LNCaP clone FGC (cell line): ENCODE data around the gene MAPRE2.
A peak's percentile ranks its signal among the peaks of the same experiment; 100 is the strongest.

ENCODE experiments used
- DNase-seq: peaks from one replicate; pipeline ENCODE4 v3.0.0-alpha.2; 2011; ENCODE audit warnings: low read depth
- H3K4me3 ChIP-seq: 2 replicates; pipeline ENCODE4 v1.5.1; 2011; ENCODE audit warnings: mild to moderate bottlenecking, low read depth, low read length, control low read depth
- CTCF ChIP-seq: IDR thresholded peaks from 2 replicates; pipeline ENCODE4 v1.5.1; 2012; ENCODE audit warnings: mild to moderate bottlenecking; ENCODE audit not compliant: control insufficient read depth, insufficient read depth; ENCODE audit errors: extremely low read depth

MAPRE2 gene

GRCh38 chr18:35182151-35182550, 140.9 kb downstream of the MAPRE2 start:
- no peak for TF ChIP-seq CTCF
- no peak for DNase-seq
- H3K4me3 ChIP-seq: no peak overlapping the region

GRCh38 chr18:35183886-35184285, 142.7 kb downstream of the MAPRE2 start:
- no peak for DNase-seq
- TF ChIP-seq CTCF: no peak
- H3K4me3 ChIP-seq: no peak overlapping the region

- no peak overlapping the region for H3K4me3 ChIP-seq
- TF ChIP-seq CTCF: peak; percentile 37
- DNase-seq: peak; percentile 45
Observed at GRCh38 chr18:35185771-35186170, 144.6 kb downstream of the MAPRE2 start.

GRCh38 chr18:35186291-35187034, 145.2 kb downstream of the MAPRE2 start:
- no peak for TF ChIP-seq CTCF
- DNase-seq: no peak
- H3K4me3 ChIP-seq: no peak overlapping the region

GRCh38 chr18:35189510-35189909, 148.3 kb downstream of the MAPRE2 start:
- no peak for DNase-seq
- no peak for TF ChIP-seq CTCF
- no peak overlapping the region for H3K4me3 ChIP-seq

GRCh38 chr18:35190948-35191697, 149.9 kb downstream of the MAPRE2 start:
- DNase-seq: no peak
- TF ChIP-seq CTCF: no peak
- H3K4me3 ChIP-seq: no peak overlapping the region
